ENCODE results near the gene CCL8.
"Not testable (repeated sequence)": the region's sequence is repeated elsewhere in the genome, so short reads cannot be mapped to it uniquely, and the experiment has no call there.

CCL8 gene

DNA sequence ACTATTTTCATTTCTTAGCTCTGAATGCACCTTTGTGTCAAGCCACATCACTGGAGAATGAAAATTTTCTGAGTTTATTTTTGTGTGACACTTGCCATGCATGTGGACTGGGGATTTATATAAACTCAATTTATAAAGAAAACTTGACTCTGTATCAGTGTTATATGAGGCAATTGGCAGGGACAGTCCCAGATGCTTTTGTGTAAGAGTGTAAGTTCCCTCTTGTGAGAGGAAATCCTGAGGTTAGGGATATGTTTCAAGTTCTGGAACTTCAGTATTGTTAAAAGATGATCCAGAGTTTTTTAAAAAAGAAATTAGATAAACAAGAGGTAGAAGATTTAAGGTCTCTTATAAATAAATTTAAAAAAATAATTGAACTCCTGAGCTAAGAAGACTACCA is 10.9 kb upstream of the CCL8 start:
- TF ChIP-seq, protein P1, sequence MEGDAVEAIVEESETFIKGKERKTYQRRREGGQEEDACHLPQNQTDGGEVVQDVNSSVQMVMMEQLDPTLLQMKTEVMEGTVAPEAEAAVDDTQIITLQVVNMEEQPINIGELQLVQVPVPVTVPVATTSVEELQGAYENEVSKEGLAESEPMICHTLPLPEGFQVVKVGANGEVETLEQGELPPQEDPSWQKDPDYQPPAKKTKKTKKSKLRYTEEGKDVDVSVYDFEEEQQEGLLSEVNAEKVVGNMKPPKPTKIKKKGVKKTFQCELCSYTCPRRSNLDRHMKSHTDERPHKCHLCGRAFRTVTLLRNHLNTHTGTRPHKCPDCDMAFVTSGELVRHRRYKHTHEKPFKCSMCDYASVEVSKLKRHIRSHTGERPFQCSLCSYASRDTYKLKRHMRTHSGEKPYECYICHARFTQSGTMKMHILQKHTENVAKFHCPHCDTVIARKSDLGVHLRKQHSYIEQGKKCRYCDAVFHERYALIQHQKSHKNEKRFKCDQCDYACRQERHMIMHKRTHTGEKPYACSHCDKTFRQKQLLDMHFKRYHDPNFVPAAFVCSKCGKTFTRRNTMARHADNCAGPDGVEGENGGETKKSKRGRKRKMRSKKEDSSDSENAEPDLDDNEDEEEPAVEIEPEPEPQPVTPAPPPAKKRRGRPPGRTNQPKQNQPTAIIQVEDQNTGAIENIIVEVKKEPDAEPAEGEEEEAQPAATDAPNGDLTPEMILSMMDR (IDR thresholded peaks at IDR 0.05; ENCODE audit: low read depth, low read length): no peak

DNA sequence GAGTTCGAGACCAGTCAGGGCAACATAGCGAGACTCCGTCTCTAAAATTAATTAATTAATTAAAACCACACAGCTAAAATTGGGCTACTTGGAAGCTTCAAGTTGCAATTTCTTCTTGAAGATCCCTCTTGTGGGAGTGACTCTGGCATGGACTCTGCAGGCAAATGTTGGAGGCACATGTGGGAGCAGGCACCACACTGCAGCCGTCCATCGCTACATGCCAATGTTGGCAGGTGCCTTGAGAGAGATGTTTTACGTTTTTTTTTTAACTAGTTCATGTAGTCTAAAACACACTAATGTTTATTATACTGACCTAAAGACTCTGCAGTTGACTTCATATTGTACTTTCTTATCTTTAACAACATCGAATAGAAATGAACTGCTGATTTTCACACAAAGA is 7.9 kb upstream of the CCL8 start:
- in situ Hi-C loops (cut with HindIII; ENCODE audit: low sequenced_read_pairs): no loop called here
- H3K4me3 ChIP-seq (ENCODE audit: low read depth, low read length): no peak overlapping the region
- TF ChIP-seq, protein P1 (IDR thresholded peaks at IDR 0.05; ENCODE audit: low read depth, low read length): no peak
- DNase-seq (ENCODE audit: low read depth, low spot score): no peak

More for the DNA sequence above, 10.9 kb upstream of the CCL8 start:
- in situ Hi-C loops (cut with HindIII; ENCODE audit: low sequenced_read_pairs): no loop called here
- H3K4me3 ChIP-seq (ENCODE audit: low read depth, low read length): no peak overlapping the region
- no peak for DNase-seq (ENCODE audit: low read depth, low spot score)

DNA sequence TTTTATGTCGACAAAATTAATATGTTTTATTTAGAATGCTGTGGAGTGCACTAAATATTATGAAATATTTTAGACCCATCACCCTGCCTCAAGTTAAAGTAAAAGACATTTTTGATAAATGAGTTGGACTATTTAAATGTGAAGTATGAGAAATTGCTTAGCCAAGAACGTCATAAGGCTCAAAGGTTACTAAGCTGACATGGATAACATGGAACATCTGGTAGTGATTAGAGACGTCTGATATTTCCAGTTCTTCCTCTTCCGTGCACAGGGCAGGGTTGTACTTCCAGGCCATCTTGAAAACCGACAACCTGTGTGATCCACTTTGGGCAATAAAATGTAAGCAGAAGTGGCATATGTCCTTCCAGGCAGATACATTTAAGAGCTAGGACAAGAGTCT is 7.2 kb upstream of the CCL8 start:
- H3K4me3 ChIP-seq (ENCODE audit: low read depth, low read length): no peak overlapping the region
- DNase-seq (ENCODE audit: low read depth, low spot score): no peak
- TF ChIP-seq, protein P1 (IDR thresholded peaks at IDR 0.05; ENCODE audit: low read depth, low read length): no peak
- in situ Hi-C loops (cut with HindIII; ENCODE audit: low sequenced_read_pairs): no loop called here

DNA sequence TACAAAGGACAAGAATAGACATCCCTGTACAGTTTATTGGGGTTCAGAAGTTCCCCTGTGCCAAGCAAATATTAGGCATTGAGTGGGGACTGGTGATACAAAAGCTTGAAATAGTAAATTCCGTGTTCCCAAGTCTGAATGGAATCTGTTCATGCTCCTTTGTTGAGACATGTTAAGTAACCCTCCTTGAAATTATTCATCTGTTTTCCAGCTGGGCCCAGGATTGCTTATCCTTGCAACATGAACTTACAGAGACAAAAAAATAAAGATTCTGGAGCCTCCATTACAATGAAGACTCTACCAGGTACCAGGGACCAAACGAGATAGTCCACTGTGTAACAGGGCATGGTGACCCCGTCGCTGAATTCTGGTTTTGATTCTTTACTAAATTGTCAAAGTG is 6.1 kb upstream of the CCL8 start:
- H3K4me3 ChIP-seq (ENCODE audit: low read depth, low read length): no peak overlapping the region
- in situ Hi-C loops (cut with HindIII; ENCODE audit: low sequenced_read_pairs): no loop called here
- DNase-seq (ENCODE audit: low read depth, low spot score): no peak
- TF ChIP-seq, protein P1 (IDR thresholded peaks at IDR 0.05; ENCODE audit: low read depth, low read length): no peak

DNA sequence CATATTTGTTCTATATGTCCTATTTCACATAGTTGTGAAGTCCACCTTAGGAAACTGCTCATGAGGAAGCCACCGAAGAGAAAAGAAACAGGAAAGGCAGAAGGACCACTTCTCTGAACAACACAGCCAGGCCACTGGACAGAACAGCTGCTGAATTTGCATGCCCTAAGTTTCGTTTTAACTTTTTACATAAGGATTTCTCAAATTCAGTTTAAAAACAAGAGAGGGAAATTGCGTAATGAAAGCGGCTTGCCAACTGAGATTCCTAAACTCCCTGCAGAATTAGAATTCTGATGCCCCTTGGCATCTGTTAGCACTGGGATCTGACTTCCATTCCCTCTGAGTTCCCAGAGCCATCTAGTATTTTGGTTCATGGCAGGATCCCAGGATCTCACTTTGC is 5.0 kb upstream of the CCL8 start:
- in situ Hi-C loops (cut with HindIII; ENCODE audit: low sequenced_read_pairs): no loop called here
- TF ChIP-seq, protein P1 (IDR thresholded peaks at IDR 0.05; ENCODE audit: low read depth, low read length): no peak
- no peak for DNase-seq (ENCODE audit: low read depth, low spot score)
- no peak overlapping the region for H3K4me3 ChIP-seq (ENCODE audit: low read depth, low read length)

DNA sequence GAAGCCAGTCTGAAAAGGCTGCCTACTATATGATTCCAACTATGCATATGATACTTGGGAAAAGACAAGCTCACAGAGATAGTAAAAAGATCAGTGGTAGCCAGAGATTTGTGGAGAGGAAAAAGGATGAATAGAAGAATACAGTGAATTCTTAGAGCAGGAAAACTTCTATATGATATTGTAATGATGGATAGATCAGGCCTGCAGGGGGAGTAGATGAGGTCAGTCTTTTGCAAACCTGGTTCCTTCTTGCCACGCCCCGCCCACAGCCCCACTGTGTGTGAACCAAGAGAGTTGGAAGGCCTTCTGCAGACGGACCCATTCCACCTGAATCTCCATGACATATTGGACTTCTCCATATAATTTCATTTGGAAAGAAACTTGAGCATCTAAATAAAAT is 761 bp upstream of the CCL8 start:
- DNase-seq (ENCODE audit: low read depth, low spot score): no peak
- in situ Hi-C loops (cut with HindIII; ENCODE audit: low sequenced_read_pairs): no loop called here
- TF ChIP-seq, protein P1 (IDR thresholded peaks at IDR 0.05; ENCODE audit: low read depth, low read length): no peak
- no peak overlapping the region for H3K4me3 ChIP-seq (ENCODE audit: low read depth, low read length)

DNA sequence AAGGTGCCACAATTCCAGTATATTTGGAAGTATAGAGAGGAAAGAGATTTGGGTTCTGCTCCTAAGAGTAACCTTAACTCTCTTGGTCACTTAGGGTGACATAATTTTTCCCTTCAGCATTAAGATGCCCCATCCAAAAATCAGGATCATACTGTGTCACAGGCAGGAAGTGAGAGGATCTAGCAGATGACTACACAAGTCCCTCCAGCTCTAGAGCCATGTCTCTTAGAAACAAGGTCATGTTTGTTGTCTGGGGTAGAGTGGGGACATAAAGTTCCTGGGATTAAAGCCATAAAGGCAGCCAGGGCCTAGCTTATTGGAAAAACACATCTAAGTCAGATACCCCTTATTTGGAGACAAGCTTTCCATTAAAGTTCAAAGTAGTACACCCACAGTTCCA is 2.7 kb downstream of the CCL8 start:
- DNase-seq (ENCODE audit: low read depth, low spot score): no peak
- in situ Hi-C loops (cut with HindIII; ENCODE audit: low sequenced_read_pairs): no loop called here
- H3K4me3 ChIP-seq (ENCODE audit: low read depth, low read length): no peak overlapping the region
- TF ChIP-seq, protein P1 (IDR thresholded peaks at IDR 0.05; ENCODE audit: low read depth, low read length): no peak

DNA sequence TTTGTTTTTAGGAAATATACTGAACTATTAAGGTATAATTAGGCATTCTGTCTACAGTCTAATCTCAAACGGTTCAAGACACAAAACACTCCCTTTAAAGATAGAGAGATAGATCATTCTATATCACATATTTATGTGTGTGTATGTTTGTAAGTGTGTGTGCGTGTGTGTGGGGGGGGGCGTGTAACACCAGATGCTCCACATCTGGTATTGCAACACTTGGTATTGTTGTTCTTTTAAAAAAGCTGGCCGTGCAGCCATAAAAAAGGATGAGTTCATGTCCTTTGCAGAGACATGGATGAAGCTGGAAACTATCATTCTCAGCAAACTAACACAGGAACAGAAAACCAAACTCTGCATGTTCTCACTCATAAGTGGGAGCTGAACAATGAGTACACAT is 8.3 kb downstream of the CCL8 start:
- in situ Hi-C loops (cut with HindIII; ENCODE audit: low sequenced_read_pairs); H3K4me3 ChIP-seq (ENCODE audit: low read depth, low read length); DNase-seq (ENCODE audit: low read depth, low spot score): not testable (repeated sequence)

Data from astrocyte of the spinal cord (primary cell).